Renal pelvis (tissue), 4 donors: ENCODE results near the gene MYO5C. TPM values are rescaled to one million over a fixed set of nuclear protein-coding genes. Genes with fewer than 3 reads are reported as not detected.
A peak's percentile ranks its signal among the peaks of the same experiment; 100 is the strongest.
"Not testable (repeated sequence)": the region's sequence is repeated elsewhere in the genome, so short reads cannot be mapped to it uniquely, and the experiment has no call there.

ENCODE experiments used
- DNase-seq: peaks from one replicate; pipeline ENCODE4 v3.0.0-alpha.2; 2013
- polyA plus RNA-seq, 3 donors: library from polyadenylated mRNA; unstranded; fragments of 120-200 nt; gene quantifications; one replicate each; pipeline ENCODE4 v1.2.1, GENCODE V29; 2013; ENCODE audit not compliant: insufficient read length in 3 of 3

MYO5C gene
- polyA plus RNA-seq, 3 donors = 18.9 to 31.9 (median 26.0) TPM

DNA sequence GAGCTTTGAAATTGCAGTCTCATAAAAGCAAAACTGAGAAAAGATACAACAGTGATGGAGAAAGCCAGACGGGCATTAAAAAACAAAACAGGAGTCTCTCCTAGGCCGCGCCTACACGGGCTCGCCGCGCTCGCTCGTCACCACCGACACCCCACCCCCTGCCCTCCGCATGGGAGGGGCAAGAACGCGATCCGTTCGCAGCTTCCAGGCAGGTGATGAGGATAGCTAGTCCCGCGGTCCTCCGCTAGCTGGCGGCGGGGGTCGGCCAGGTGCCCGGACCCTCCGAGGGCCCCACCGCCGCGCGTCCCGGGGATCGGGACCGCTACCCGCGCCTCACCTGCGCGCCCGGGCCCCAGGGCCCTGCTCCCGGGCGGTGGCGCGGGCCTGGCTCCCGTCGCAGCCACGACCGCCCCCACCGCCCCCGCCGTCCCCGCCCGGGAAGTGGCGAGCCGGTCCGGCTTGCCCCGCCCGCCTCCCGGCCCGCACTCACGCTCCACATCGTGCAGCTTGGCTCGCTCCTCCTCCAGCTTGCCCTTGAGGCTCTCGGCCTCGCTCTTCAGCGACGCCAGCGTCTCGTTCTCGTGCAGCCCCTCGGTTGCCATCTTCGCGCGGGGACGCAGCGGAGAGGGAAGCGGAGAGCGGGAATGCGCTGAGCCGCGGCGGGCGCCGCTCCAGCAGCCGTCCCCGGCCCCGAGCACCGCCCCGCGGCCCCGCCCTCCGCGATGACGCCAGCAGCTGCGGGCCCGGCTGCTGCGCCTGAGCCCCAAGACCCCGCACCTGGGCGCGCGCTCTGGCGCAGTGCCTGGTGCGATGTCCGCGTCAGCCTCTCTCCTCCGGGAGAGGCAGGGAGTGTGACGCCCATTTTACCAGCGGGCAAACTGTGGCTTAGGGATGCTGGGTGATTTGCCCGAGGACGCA is 116.1 kb downstream of the MYO5C start:
- DNase-seq = peak; percentile 80

DNA sequence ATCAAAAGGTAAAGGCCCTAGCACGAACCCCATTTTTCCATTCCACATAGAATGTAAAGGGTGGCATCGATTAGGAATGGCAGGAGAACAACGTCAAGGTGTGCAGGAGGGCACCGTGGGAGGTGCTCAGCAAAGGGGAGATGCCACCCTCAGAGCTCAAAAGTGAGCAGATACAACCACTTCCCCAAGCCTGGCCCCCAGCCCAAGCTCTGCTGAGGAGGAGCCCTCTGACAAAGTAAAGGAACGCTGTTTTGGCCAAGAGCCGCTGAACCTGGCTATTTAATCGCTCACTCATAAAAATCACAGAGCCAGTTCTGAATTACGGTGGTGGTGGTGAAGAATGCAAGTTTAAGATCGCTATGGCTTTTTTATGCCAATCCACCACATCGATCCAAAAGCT is 116.8 kb downstream of the MYO5C start:
- DNase-seq = peak; percentile 19

DNA sequence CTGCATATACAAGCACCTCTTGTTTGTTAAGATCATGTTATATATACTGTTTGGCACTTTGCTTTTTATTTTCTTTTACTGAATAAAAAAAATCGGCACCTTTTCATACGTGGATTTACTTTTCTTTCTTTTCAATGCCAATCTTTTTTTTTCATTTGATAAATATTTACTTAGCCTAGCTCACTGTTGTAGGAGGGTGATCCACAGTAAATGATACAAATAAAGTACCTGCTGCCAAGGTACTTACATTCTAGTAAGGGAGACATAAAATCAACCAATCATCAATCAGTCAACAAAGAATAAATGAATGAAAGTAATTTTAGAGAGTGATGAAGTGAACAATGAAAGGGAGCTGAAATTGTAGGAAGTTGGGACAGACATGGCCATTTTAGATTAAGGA is 122.7 kb downstream of the MYO5C start:
- no peak for DNase-seq

DNA sequence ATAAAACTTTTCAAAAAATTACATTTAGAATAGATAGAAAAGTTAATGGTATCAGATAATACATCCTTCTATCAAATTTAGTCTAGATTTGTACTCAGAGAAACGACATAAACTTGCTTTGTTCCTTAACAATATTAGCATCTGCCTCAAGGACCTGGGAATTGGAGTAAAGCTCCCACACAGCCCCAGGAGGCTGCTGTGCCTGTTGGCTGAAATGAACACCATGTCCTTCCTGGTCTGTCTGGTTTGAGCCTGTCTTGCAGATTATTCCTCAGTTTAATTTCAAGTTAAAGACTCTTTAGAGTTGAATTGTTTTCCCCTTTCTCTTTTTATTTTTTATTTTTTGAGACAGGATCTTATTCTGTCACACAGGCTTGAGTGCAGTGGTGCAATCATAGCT is 123.8 kb downstream of the MYO5C start:
- DNase-seq = no peak

DNA sequence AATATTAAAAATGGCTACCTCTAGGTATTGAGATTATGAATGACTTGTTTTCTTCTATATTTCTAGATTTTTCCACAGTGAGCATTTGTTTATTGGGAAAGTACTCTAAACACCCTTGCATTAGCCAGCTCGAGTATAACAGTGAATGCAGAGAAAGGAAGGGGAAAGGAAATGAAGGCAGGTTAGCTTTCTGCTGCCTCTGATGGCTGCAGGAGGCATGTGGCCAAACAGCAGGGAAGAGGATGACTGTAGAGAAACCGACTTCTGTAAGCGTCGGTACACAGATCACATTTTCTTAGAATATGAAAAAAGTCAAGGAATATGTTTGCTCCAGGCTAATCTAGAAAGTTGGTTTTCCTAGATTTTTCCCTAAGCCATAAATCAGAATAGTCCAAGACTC is 124.2 kb downstream of the MYO5C start:
- DNase-seq = no peak

DNA sequence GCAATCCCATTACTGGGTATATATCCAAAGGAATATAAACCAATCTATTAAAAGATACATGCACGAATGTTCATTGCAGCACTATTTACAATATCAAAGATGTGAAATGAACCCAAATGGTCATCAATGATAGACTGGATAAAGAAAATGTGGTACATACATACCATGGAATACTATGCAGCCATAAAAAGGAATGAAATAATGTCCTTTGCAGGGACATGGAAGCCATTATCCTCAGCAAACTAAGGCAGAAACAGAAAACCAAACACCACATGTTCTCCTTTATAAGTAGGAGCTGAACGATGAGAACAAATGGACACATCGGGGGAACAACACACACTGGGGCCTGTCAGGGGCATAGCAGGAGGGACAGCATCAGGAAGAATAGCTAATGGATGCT is 125.4 kb downstream of the MYO5C start:
- not testable (repeated sequence) for DNase-seq

DNA sequence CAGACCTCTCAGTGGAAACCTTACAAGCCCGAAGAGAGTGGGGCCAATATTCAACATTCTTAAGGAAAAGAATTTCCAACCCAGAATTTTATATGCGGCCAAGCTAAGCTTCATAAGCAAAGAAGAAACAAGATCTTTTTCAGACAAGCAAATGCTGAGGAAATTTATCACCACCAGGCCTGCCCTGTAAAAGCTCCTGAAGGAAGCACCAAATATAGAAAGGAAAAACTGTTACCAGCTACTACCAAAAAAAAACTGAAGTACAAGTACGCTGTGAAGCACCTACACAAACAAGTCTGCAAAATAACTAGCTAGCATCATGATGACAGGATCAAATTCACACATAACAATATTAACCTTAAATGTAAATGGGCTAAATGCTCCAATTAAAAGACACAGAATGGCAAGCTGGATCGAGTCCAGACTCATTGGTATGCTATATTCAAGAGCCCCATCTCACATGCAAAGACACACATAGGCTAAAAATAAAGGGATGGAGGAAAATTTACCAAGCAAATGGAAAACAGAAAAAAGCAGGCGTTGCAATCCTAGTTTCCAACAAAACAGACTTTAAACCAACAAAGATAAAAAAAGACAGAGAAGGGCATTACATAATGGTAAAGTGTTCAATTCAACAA is 130.0 kb downstream of the MYO5C start:
- not testable (repeated sequence) for DNase-seq

DNA sequence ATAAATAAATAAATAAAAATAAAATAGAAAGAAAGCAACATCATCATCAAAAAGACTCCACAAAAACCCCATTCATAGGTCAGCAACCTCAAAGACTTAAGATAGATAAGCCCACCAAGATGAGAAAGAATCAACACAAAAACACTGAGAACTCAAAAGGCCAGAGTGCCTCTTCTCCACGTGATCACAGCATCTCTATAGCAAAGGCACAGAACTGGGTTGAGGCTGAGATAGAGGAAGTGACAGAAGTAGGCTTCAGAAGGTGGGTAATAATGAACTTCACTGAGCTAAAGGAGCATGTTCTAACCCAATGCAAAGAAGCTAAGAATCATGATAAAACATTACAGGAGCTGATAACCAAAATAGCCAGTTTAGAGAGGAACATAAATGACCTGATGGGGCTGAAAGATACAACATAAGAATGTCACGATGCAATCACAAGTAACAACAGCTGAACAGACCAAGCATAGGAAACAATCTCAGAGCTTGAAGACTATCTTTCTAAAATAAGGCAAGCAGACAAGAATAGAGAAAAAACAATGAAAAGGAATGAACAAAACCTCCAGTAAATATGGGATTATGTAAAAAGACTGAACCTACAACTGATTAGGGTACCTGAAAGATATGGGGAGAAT is 130.9 kb downstream of the MYO5C start:
- no peak for DNase-seq

DNA sequence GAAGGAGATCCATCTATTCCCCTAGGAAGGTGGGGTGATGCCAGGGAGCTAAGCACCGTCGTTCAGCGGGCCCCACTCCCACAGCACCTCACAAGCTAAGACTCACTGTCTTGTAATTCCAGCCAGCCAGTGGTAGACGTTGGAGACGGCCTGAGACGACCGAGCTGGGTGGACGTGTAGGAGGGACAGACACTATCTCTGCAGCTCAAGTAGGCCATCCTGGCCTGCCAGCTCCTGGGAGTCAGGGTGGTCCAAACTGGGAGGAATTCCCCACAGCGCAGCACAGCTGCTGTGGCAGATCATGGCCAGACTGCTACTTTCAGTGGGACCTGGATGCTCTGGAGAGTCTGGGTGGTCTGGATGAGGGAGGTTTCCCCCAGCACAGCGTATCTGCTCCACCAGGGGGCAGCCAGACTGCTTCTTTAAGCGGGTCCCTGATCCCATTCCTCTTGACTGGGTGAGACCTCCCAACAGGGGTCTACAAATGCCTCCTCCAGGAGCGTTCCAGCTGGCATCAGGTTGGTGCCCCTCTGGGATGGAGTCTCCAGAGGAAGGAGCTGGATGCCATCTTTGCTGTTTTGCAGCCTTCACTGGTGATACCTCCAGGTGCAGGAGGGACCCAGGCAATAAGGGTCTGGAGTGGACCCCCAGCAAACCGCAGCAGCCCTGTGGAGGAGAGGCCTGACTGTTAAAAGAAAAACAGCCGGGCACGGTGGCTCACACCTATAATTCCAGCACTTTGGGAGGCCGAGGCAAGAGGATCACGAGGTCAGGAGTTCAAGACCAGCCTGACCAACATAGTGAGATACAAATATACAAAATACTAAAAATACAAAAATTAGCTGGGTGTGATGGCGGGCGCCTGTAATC is 132.0 kb downstream of the MYO5C start:
- no peak for DNase-seq

DNA sequence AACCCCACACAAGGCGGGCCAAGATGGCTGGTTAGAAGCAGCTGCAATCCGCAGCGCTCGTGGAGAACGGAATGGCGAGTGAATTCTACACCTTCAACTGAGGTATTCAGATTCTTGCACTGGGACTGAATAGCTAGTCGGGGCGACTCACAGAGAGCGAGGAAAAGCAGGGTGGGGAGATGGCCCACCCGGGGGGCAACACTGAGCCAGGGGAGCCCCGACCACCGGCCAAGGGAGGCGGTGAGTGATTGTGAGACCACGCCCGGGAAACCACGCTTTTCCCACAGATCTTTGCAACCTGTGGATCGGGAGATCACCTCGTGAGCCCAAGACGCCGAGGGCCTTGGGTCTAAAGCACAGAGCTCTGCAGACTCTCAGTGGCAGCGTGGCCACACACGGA is 132.7 kb downstream of the MYO5C start:
- DNase-seq = no peak

DNA sequence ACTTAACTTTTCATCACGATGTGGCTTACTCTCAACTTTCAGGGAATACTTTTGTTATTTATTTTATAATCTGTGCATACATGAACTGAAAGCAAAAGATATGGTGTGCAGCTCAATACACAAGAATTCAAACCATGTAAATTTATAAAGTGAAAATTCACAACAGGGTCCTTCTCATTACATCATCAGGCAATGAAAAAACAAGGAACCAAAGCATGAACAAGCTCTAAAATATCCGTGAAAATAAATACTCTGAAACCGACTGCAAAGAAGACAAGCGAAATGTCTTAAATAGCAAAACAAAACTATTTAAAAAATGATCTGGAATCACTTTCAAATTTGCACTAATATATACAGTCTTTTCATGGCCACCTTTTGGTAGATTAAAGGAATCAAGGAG is 133.3 kb downstream of the MYO5C start:
- no peak for DNase-seq

DNA sequence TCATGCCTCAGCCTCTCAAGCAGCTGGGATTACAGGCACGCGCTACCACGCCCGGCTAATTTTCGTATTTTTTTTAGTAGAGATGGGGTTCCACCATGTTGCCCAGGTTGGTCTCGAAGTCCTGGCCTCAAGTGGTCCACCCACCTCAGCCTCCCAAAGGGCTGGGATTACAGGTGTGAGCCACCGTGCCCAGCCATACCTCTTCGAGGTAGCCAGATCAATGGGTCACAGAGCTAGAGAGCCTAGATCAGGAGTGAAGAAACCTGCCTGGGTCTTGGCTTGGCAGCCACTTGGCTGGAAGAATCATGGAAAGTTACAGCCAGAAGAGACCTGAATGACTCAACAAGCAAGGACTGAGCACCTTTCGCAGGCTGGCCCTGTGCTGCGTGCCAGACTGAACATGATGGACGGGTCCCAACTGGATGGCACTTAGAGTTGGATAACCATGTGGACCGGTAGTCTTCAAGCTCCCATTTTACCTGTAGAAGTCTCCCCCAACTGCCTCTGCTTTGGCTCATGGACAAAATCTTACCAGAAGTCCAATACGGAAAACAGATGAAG is 134.1 kb downstream of the MYO5C start:
- DNase-seq = no peak

DNA sequence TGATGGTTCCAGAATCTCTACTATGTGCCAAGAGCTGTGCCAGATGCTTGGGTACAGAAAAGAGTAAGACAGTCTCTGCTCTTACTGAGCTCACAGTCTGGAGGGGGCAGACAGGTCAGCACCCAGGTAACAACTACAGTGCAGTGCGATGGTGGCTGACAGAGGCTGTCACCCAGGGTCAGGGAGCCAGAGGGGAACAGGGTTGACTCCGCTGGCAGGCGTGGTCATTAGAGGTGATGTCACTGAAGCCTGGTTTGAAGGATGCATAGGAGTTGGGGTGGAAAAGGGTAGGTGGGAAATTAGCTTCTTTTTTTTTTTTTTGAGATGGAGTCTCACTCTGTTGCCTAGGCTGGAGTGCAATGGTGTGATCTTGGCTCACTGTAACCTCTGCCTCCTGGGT is 136.0 kb downstream of the MYO5C start:
- DNase-seq = no peak

DNA sequence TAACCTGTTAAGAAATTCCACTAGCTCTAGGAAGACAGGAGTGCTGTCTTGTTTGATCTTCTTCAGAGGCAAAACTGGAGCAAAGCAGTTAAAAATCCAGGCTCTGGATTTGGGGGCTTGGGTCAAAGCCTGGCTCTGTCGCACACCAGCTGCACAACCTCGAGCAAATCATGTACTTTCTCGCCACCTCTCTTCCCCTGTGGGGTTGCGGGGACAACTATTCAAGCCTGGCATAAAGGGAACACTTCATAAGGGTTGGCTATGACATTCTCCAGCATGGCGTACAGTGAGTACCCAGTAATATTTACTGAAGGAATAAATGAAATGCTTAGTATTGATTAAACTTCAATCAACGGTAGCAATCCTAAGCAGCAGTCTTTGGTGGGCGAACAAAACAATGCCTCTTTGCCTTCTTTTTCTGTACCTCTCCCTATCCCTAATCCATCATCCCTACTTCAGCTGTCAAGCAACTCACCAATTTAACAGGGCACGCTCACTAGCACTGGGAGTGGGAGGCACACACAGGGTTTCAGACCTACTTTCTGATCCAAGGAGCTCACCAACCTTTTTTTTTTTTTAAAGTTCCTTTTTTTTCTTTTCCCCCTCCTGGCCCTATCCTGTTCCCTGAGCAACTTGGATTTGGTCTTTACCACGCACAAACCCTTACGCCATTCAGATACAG is 137.4 kb downstream of the MYO5C start:
- no peak for DNase-seq

DNA sequence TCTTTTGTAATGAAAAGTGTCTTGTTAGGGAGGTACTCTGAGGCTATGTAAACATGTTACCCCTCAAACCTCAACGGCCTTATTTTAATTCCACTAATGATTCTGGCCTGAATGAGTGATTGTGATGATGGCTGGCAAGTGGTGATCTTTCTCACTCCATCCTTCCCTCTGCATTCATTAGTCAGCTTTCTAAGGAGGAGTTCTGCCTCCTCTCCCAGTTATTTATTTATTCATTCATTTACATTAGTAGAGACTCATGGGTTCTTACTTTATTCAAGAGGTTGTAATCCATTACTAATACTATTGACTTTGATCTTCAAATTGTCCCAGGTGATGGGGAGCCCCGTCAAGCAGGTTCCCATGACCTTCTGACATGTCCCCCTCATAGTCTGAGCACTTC is 139.7 kb downstream of the MYO5C start:
- DNase-seq = no peak

DNA sequence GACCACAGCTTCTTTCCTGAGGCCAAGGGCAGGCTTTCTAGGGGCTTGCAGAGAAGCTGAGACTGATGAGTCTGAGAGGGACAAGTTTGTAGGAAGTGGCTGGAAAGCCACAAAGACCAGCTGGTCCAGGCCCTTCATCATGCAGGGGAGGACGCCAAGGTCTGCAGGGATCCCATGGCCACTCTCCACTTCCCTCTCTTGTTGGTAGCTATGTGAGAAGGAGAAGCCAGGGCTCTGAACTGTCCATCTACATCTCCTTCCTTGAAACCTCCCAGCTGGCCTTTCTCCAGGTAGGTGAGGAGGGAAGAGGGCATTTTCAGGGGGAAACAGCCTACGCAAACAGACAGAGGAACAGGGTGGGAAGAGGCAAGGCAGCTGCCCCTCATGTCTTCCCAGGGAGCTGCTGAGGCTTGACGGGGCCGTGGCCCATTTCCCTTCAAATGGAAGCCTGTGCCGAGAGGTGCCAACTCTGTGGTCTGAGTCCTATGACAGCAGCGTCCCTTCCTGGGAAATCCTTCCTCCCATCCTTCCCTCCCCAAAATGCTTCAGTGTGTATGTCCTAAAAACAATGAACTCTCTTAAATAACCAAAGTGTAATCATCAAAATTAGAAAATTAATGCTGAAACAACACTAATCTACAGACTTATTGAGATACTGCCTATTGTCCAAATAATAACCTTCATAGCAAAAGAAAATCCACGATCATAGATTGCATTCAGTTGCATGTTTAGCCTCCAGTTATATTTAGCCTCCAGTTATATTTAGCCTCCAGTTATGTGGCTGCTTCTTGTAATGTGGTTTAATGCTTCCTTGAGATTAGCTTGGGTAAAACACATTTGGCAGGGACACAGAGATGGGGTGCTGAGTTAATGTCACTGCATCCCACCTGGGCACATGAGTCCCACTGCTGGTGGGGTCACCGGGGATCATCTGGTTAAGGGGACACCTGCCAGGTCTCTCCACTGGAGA is 140.4 kb downstream of the MYO5C start:
- no peak for DNase-seq

DNA sequence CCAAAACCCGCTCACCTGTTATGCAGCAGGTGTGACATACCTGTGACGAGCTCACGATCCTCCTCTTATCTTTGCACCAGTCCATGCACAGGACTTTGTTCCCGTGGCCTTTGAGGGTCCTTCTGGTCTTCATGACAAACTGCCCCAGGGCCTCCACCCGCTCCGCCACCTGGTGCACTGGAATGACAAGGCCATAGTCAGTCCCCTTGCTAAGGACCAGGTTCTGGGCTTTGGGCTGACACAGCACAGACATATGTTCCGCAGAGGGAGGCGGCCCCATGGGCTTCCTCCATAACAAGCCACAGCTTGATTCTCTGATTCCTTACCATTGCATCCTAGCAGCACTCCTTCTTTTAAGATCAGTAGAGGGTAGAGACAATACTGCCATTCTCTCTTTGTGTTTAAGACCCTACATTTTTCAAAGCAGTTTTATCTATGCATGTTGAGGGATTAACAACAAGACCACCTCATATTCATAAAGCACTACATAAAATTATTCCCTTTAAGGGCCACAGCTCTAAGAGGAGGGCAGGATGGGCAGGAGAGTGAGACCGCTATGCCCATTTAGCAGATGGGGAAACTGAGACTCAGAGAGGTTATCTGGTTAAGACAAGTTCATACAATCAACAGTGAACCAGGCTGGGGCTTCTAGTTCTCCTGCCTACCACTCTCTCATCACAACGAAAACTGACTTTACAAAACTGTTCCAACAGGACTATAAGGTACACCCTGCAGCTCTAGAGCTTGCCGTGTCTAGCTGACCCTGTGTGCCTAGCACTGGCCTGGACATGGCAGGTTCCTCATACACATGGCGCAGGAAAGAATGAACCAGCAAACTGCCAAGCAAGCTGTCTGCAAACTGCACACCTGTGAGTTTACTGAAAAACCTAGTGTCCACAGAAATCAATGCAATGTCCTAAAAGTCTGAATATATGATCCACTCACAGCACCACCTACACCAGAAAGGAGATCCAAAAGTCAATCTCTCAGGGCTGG is 141.4 kb downstream of the MYO5C start:
- DNase-seq = no peak

DNA sequence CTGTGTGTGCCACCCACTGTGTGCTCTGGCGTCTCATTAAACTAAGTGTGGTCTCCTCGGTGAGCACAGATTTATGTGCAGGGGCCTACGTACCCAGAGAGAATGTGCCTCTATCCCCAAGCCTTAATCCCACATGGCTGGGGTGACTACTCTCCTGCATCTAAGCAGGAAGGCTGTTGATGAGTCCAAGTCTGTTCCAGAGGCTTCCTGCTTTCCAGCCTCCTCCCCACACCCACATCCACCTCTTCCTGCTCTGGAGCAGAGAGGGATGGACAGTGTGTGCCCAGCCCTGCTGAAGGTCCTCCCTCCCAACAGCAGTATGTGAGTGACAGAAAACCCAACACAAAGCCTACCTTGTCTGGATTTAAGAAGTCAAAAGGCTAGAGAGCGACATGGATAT is 144.3 kb downstream of the MYO5C start:
- DNase-seq = no peak
